GM12892 (cell line): ENCODE data around the gene CCNYL1.

Experiments
- POLR2A ChIP-seq: IDR thresholded peaks from 2 replicates; pipeline ENCODE4 v1.6.1; 2011; ENCODE audit warnings: low read depth, low read length, control low read depth
- POLR2AphosphoS5 ChIP-seq: IDR thresholded peaks from 2 replicates; pipeline ENCODE4 v1.6.1; 2011; ENCODE audit warnings: low read depth, low read length, control low read depth
- TAF1 ChIP-seq: IDR thresholded peaks from 2 replicates; pipeline ENCODE4 v1.6.1; 2011; ENCODE audit warnings: low read depth, mild to moderate bottlenecking, control low read depth, low read length, borderline replicate concordance

DNA sequence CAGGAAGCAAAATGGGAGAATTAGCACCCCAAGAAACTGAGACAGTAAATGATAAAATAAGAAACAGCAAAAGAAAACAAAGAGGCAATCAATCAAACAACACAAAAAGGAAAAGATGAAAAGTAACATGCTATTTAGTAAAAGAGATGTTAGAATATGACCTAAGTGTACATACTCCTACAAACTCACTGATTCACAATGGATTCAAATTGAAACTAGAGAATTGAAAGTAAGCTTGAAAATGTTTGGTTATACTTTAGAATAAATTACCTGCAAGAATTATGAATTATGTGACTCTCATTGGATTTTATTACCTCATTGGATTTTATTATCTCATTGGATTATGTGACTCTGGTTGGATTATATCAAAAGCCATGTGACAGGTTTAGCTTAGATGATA is 22.8 kb upstream of the CCNYL1 start:
- TF ChIP-seq POLR2AphosphoS5 (no peak), POLR2A (no peak), TAF1 (no peak)
